Fibroblast of the conjunctiva (primary cell): ENCODE data around the gene EDAR.

Experiments
- DNase-seq: peaks from one replicate; pipeline ENCODE4 v3.0.0-alpha.2; 2010; ENCODE audit warnings: low read depth

The EDAR gene

DNA sequence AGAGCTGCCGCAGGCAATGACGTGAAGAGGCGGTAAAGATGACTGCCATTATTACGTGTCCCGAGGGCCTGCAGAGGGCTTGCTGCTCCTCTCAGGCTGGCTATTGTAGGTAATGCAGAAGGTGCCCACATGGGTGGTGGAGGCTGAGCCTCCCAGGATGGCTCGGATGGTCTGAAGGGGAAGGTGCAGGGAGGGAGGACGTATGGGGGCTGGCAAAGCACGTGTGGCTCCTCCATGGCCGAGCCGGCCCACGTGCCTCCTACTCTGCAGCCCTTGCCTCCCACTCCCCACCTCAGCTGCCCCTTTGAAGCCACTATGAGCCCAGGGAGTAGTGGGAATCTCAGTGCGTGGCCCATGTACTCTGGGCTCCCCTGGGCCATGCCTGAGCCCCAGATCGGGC lies 48.9 kb downstream of the EDAR start:
- DNase-seq, result no peak

DNA sequence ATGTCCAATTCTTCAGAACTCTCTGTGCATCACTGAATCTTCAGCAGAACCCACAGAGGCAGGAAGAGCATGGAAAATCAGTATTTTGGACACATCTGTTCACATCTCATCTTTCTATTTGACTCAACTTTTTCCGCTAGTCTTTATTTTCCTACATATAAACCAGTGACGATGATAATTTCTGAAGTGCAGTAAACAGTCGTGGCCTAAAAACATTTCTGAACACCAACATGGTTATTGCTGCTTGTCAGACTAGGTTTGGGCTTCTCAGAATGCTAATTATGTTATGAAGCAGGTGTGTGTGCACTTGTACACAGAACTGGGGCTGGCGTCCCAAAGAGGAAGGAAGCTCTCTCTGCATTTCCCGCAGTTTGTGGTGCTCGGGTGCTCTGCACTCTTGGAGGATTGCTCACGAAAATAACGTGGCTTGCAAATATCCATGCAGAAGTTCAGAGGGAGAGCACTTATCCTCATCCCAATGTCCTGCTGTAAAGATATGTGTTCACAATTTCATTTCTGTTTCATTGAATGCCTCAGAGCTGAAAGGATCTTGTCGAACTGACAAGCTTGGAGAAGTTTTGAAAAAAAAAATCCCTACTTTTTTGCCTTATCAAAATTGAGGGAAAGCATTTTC lies 50.8 kb downstream of the EDAR start:
- DNase-seq, result no peak

DNA sequence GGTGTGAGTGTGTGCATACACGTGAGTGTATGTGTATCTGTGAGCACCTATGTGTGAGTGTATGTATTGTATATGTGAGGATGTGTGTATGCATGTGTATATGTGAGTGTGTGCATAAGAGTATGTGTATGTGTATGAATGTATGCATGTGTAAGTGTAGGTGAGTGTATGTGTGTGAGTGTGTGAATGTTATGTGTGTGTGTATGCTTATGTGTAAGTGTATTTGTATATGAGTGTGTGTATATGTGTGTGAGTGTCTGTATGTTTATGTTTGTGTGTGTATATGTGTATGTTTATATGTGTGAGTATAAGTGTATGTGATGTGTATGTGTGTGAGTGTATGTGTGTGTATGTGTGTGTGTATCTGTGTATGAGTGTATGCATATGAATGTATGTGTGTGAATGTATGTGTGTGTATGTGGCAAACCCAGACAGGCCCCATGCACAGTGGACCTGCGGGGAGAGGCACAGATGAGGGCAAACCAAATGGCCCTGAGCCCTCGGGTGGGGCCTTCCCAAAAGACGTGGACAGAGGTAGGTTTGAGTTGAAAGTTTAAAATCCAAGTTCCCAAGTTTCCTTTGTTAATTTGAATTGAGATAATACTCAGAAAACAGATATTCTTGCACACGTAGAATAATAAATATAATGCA lies 51.5 kb downstream of the EDAR start:
- DNase-seq, result no peak

DNA sequence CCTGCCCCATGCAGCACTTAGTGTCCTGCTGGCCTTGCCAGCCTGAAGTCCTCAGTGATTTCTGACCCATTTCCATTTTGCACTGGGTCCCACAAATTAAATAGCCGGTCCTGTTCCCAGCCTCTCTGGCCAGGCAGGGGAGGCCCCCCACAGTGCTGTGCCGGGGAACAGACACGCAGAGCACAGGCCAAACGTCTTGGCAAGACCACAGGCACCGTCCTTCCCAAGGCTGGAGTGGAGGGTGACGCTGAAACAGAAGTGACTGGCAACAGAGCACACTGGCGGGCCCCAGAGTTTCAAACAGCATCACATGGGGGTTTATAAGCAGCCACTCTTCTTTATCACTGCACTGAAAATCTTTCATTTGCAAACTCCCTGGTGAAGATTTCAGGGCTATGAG lies 52.2 kb downstream of the EDAR start:
- DNase-seq, result no peak

DNA sequence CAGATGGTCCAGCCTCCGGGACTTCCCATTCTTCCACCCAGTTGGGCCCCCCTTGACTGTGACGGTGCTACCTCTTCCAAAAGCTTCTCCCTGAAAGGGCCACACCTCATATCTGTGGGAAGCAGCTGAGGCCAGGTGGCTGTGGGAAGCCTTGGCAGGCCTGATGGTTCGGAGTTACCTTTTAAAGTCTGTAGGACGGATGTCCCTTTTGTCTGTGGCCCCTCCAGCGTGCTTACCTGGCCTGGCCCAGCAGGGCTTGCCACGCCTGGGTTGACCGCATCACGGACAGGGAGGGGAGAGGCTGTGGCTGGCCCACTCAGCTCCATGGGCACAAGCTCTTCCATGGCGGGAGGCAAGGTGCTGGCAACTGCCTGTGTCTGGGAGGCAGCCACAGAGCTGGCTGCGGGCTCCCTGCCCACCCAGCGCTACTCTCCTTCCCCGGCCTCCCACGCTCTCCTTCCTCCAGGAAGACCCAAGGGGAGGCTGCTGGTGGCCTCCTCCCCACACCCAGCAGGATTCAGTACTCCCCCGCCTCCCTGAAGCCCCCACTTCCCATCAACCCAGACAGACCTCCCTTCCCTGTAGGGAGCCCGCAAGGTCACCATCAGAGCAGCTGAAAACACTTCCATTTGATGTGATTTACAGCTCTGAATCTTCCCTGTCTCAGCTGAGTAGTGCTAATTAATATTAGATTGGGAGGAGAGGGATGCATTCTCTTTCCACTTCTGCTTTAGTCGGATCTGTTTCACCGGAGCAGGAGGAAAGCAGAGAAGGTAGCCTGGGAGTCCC lies 52.8 kb downstream of the EDAR start:
- no peak for DNase-seq

DNA sequence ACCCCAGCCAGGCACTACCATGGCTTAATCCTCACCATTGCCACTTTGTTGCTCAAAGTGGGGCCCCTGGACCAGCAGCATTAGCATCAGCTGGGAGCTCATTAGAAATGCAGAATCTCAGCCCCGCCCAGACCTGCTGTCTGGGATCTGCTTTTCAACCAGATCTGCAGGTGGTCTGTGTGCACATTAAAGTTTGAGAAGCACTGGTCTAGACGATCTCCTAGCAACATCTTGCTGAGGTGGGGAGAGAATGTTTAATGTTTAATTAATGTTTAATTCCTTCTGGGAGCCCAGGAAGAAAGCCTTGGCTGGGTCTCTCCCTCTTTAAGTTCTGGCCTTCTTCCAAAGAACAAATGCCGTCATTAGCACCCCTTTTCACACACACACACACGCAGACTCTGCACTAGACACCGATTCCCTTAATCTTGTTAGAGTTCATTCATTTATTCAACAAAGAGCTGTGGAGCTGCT lies 53.7 kb downstream of the EDAR start:
- DNase-seq, result no peak

DNA sequence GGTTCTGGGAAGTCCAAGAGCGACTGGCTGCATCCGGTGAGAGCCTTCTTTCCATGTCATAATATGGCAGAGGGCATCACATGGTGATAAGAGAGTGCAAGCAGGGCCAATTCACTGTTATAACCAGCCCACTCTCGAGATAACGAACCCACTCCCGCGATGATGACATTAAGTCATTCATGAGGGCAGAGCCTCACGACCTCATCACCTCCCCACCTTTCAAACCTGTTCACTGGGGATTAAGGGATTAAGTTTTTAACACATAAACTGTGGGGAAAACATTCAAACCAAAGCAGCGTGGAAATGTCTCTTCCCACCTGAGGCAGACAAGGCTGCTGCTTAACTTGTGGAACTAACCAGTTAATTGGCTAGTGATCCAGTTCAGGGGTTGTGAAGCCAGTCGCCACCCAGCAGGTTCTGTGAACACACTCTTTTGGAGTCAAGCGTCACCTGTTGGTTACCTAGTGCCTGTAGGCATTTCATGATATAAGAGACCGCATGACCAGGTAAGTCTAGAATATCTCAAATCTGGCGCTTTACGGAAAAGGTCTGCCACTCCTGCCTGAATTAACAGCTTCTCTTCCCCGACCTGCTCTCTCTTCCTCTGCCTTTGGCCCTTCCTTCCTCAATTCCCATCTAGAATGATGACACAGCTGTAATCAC lies 54.3 kb downstream of the EDAR start:
- DNase-seq, result no peak

DNA sequence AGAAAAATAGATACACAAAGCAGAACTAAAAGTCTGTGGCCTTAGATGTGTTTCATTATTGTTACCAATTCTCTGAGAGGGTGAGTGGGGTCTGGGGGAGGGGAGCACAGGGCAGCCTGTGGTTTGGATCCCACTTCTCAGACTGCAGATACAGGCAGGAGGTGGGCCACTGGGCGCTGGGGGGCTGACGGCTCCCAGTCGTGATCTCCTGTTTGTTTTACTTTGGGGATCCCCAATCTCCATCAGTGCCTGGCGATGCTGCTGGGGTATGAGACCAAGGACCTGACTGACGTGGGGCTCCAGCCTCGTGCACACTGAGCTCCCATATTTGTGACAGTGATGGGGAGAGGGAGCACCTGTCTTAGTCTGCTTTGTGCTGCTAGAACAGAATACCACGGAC lies 54.9 kb downstream of the EDAR start:
- no peak for DNase-seq

DNA sequence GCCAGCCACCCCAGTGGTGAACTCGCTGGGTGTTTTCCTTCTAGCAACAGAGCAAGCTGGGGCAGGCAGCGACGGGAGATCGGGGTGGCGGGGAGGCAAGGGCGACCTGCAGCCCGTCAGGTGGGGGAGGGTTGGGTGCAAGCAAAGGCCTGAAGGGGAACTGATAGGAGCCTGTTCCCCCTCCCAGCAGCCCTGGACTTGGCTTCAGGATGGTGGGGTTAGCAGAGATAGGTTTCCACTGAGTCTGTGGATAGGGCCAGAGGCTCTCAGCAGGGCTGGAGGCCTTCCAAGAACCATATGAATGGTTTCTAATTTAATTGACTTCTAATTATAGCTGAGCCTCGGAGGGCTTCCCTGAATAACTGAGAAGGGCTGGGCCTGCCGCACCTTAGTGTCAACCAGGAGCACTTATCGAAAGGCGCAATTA lies 55.3 kb downstream of the EDAR start:
- DNase-seq, result no peak

DNA sequence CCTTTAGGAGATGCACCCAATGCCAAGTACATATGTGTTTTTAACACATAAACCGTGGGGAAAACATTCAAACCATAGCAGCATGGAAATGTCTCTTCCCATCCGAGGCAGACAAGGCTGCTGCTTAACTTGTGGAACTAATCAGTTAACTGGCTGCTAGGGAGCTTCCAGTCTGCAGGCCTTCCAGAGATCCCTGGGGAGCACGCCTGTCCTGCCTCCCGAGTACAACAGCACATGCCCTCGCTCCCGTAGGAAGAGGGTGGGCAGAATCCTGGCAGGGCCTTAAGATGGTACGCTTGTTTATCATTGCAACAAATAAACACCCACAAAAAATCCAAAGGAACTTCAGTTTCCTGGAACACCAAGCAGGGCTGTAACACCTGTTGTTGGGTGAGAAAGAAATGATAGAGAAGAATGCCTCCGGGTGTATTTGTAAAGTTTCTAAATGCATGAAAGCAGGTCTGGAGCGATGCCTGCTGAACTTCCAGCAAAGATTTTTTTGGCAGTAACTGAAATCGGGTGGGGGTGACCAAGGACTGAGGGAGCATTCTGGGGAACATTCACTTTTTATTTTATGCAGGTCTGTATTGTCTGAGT lies 56.2 kb downstream of the EDAR start:
- no peak for DNase-seq

DNA sequence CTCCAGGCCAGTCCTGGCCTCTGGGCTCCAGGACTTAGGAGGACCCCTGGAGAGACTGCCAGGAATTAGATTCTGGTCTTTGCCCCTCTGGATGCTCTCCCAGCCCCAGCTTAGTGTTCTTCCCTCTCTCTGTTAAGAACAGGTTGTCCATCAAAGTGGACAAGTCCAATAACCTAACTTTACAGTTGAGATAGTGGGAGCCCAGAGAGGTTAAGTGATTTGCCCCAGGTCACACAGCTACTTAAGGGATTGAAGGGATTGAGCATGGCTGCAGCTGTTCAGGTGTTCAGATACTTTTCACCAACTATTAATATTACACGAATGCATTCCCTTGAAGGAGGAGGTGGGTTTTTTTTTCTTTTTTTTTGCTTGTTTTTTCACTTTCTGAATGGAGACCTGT lies 57.6 kb downstream of the EDAR start:
- DNase-seq, result no peak

DNA sequence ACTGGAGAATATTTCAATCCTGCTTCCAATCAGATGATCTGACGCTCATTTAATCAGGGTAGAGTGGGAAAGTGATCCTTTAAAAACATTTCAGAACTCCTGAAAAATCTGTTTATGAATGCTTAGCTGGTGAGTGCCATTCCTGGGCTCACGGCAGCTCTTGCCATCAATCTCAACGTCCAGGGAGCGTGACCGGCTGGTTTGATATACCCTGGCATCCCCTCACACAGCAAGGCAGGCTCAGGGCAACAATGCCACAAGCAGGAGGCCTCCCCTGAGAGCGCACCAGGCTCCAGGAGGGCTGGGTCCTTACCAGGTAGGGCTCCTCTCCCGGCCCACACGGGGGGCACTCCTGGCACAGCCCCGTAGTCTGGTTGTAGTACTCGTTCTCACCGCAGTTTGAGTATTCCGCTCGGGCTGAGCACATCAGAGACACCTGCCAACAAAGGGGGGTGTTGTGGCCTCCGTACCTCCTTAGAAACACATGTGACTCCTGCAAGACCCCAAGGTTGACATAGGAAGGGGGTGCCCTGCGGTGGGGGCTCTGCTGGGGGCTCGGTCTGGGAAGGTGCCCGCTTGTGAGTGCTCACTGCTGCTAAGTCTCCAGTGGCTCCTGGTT lies 59.1 kb downstream of the EDAR start:
- DNase-seq, result no peak

DNA sequence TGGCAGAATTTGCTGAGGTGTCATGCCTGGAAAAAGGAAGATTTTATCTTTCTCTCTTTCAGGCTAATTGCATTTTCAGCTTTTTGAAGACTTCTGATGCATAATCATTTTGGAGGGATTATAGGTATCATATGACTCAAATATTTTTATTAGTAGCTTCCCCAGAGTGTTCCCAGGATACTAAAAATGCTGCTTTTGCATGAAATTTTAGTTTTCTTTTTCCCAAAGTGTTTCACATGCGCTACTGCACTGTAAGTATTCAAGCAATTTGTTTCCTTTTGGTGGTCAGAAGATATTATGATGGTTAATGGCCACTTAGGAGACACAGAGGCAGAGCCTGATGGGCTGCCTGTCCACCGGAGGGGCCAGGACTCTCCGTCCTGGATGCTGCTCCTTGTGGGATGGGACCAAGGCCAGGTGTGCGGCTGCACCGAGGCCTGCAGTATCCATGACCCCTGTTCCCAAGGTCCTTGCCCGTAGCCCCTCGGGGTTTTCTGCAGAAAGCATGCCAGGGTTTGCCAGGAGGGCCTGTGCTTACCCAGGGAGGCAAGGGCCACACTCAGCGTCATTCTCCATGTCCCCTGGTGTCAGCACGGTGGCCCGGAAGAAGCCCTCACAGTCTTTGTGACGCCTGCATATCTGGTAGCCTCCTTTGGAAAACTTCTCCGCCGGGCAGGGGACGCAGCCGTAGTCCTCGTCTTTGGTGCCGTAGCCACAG lies 60.2 kb downstream of the EDAR start:
- DNase-seq, result no peak

DNA sequence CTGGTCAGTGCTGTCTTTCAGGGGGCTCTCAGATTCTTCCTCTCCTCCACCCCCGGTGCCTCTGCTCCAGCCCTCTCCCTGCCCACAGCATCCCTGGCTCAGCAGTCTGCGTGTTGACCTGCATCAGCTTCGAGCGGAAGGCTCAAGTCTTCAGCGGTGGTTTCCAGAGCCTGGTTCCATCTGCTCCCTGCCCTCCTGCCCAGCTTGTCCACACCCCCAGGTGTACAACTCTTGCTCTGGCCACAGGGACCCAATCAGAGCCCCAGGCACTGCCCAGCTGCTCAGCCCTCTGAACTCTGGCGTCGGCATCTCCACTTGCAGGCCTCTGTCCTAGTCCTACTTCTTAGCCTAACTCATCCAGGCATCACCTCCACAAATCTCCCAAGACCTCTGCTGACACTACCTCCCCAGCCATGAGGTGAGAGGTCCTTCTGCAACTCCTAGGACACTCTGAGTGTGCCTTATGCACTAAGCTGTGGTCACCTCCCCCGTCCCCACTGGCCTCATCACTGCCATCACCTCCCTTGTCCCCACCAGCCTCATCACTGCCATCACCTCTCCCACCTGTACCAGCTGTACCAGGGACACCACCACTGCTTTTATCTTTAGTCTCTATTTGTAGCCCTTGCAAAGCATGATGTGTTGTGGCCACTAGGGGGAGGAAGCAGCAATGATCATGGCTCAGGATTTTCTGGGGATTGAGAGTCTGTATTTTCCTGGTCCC lies 60.9 kb downstream of the EDAR start:
- peak; percentile 29 for DNase-seq

DNA sequence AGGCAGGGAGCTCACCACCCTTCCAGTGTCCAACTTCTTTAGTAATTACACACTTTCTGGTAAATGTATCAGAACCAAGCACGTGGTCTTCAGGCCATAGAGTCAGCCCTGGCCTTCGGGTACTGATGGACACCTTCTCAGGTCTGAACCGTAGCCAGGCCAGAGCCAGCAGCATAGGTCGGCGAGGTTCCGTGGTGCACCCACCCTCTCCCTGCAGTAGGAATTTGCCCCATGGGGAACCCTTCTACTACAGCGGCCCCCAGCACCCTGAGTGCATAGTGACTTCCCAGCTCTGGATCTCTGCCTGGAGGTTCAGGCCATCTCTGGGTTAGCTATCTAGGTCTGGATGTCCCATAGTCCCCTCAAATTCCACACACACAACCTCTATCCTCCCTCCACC lies 61.6 kb downstream of the EDAR start:
- DNase-seq, result no peak

DNA sequence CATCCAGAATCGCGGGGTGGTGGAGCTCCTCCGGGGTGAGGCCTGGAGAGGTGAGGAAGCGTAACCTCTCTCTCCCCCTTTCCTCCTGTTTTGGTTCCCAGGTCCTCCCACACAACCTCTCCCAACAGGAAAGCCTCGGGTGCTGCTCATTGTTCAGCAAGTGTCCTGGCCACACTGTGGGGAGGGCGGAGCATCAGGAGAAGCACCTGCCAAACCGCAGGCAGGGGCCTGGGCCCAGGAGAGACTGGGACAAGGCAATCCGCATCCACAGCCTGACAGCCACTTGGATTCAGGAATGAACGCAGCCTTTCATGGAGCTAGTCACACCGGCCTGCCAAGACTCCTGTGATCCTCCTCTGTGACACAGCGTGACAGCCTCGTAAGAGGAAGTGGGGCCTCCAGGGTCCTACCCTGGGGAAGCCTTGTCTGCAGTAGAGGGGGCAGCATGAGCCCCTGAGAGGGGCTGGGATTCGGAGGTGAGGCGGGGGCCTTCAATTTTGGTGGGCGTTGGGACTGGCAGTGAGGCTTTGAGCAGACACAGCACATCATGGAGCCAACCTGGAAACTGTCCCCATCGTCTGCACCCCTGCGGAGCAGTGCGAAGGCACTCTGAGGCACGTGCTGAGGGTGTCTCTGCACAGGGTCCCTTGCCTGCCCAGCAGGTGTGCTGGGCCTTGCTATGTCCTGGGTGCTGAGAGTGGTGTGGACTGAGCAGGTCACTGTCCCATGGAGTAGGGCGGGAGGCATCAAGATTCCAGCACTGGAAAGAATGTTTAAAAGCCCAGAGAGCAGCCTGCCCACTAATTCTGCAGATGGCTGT lies 62.2 kb downstream of the EDAR start:
- DNase-seq, result no peak

DNA sequence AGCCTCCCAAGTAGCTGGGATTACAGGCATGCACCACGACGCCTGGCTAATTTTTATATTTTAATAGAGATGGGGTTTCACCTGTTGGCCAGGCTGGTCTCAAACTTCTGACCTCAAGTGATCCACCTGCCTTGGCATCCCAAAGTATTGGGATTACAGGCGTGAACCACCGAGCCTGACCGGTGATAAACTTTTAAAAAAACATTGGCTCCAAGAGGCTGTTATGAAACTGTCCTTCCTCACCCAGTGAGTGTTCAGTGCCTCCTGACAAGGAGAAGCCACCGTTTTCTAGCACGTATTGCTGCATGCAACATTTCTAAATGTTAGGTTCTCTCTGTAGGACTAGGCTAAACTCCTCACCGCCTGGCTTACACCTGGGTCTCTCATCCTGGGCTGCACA lies 63.3 kb downstream of the EDAR start:
- DNase-seq, result no peak

DNA sequence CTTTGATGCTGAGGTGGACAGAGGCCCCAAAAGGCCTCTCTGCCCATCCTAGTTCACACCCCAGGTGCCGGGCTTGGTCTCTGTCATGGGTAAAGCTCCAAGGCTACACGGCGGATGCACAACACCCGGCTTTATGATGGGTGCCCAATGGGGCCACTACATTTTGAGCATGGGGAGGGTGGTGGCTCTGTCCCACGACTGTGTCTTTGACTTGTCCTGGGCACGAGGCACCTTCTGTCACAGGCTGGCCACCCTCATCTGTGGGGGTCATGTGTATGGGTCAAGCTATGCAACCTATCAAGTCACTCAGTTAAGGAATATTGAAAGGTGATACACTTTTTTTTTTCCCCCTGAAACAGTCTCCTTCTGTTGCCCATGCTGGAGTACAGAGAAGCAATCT lies 63.7 kb downstream of the EDAR start:
- no peak for DNase-seq

DNA sequence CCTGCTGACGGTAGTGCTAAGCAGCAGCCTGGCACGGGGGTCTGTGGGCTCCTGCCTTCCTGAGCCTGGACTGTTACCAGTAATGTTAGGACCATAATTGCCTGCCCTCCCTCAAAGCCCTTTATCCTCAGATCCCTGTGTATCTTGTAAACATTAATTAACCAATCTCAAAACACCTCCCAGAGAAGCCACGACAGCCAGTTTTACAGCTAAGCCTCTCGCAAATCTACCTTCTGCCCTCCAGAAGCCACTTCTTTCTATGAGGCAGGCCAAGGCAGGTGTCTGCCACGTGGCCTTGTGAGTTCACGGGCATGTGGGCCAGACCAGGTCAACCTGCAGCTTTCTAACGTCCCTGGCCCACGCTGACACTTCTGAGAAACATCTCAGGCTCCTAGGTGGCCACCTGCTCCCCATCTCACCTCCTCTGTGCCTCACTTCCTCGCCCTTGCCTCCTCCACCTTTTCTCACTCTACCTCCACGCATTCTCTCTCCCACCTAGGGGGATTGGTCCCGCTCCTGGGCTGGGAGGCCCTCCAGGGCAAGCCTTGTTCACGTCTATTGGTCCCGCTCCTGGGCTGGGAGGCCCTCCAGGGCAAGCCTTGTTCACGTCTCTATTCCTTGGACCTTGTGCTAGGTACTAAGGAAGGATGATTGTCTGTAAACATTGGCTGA lies 64.3 kb downstream of the EDAR start:
- DNase-seq, result no peak
